KMS-11 (cell line): ENCODE data around the gene RPL7A.
"Not testable (repeated sequence)": the region's sequence is repeated elsewhere in the genome, so short reads cannot be mapped to it uniquely, and the experiment has no call there.

ENCODE experiments used
- H2AFZ ChIP-seq: fragments of 200-600 bp; sonication (generic); 2 replicates; pipeline ENCODE4 v1.6.1; 2016; ENCODE audit warnings: antibody characterized with exemption, mixed run types, low read depth
- H3K27ac ChIP-seq: fragments of 200-600 bp; sonication (generic); 2 replicates; pipeline ENCODE4 v1.6.1; 2016; ENCODE audit warnings: mild to moderate bottlenecking, mixed run types
- H3K27me3 ChIP-seq: fragments of 200-600 bp; sonication (generic); 2 replicates; pipeline ENCODE4 v1.6.1; 2017; ENCODE audit warnings: mild to moderate bottlenecking, low read depth, mixed run types, moderate library complexity; ENCODE audit not compliant: insufficient read depth
- H3K36me3 ChIP-seq: fragments of 200-600 bp; sonication (generic); 2 replicates; pipeline ENCODE4 v1.6.1; 2017; ENCODE audit warnings: mild to moderate bottlenecking, mixed run types; ENCODE audit not compliant: insufficient read depth
- H3K4me1 ChIP-seq: fragments of 200-600 bp; sonication (generic); 2 replicates; pipeline ENCODE4 v1.6.1; 2016; ENCODE audit warnings: mild to moderate bottlenecking, low read depth, mixed run types; ENCODE audit not compliant: poor library complexity, severe bottlenecking
- H3K4me2 ChIP-seq: fragments of 200-600 bp; sonication (generic); 2 replicates; pipeline ENCODE4 v1.7.0; 2016; ENCODE audit warnings: mild to moderate bottlenecking, mixed run types
- H3K4me3 ChIP-seq: fragments of 200-600 bp; sonication (generic); IDR thresholded peaks from 2 replicates; pipeline ENCODE4 v1.6.1; 2017; ENCODE audit warnings: low read depth, low read length, mixed read lengths; ENCODE audit not compliant: insufficient read depth
- H3K79me2 ChIP-seq: fragments of 200-600 bp; sonication (generic); 2 replicates; pipeline ENCODE4 v1.6.1; 2016; ENCODE audit warnings: low read depth, mixed run types; ENCODE audit not compliant: insufficient read depth
- H3K9ac ChIP-seq: fragments of 200-600 bp; sonication (generic); 2 replicates; pipeline ENCODE4 v1.6.1; 2016; ENCODE audit warnings: mild to moderate bottlenecking, mixed run types
- H4K20me1 ChIP-seq: fragments of 200-600 bp; sonication (generic); 2 replicates; pipeline ENCODE4 v1.6.1; 2016; ENCODE audit warnings: mild to moderate bottlenecking, mixed run types; ENCODE audit not compliant: insufficient read depth
- TF ChIP-seq, protein P1 (sequence below): fragments of 200-600 bp; sonication (generic); conservative IDR thresholded peaks from 2 replicates; pipeline ENCODE4 v1.6.1; 2017; ENCODE audit warnings: low read depth, mild to moderate bottlenecking, antibody characterized with exemption, low read length, moderate library complexity, mixed read lengths

The RPL7A gene

DNA sequence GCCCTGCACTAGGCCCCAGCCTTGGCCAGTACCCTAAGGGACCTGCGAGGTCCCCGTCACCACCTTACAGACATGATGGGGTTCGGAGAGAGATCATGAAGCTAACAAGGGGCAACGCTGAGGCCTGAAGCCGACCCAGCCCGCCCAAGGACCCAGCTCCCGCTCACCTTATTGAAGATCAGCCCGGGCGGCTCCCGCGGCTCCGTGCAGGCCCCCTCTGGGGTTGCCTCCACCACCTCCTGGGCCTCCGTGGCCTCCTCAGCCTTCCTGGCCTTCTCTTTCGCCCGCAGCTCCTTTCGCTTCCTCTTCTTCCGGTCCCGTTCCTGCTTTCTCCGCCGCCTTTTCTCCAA lies 15.7 kb upstream of the RPL7A start:
- Histone ChIP-seq H3K36me3 (no peaks in the 10 kb centered on the region), H3K4me2 (no peak overlapping the region), H4K20me1 (no peaks in the 10 kb centered on the region)

GRCh38 chr9:133333011-133333410 lies 15.0 kb upstream of the RPL7A start:
- no peaks in the 10 kb centered on the region for H3K36me3 ChIP-seq
- no peaks in the 10 kb centered on the region for H3K27me3 ChIP-seq
- no peak overlapping the region for H3K4me2 ChIP-seq
- TF ChIP-seq, protein P1, sequence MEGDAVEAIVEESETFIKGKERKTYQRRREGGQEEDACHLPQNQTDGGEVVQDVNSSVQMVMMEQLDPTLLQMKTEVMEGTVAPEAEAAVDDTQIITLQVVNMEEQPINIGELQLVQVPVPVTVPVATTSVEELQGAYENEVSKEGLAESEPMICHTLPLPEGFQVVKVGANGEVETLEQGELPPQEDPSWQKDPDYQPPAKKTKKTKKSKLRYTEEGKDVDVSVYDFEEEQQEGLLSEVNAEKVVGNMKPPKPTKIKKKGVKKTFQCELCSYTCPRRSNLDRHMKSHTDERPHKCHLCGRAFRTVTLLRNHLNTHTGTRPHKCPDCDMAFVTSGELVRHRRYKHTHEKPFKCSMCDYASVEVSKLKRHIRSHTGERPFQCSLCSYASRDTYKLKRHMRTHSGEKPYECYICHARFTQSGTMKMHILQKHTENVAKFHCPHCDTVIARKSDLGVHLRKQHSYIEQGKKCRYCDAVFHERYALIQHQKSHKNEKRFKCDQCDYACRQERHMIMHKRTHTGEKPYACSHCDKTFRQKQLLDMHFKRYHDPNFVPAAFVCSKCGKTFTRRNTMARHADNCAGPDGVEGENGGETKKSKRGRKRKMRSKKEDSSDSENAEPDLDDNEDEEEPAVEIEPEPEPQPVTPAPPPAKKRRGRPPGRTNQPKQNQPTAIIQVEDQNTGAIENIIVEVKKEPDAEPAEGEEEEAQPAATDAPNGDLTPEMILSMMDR: no peak
- no peak overlapping the region for H2AFZ ChIP-seq
- peaks cover 10% of the 10 kb centered on the region for H3K4me1 ChIP-seq
- H4K20me1 ChIP-seq: no peaks in the 10 kb centered on the region
- no peak overlapping the region for H3K4me3 ChIP-seq
- H3K79me2 ChIP-seq: peaks cover 9% of the 10 kb centered on the region; the same call in 1 of the 2 replicates
- H3K27ac ChIP-seq: no peak overlapping the region
- no peak overlapping the region for H3K9ac ChIP-seq

More for the DNA sequence above, 15.7 kb upstream of the RPL7A start:
- H3K9ac ChIP-seq: no peak overlapping the region
- H2AFZ ChIP-seq: no peak overlapping the region
- H3K4me3 ChIP-seq: no peak overlapping the region
- H3K27ac ChIP-seq: no peak overlapping the region
- TF ChIP-seq, protein P1: no peak
- peaks cover 10% of the 10 kb centered on the region for H3K4me1 ChIP-seq
- H3K27me3 ChIP-seq: peaks cover 2% of the 10 kb centered on the region; the same call in 1 of the 2 replicates
- H3K79me2 ChIP-seq: peaks cover 9% of the 10 kb centered on the region; the same call in 1 of the 2 replicates

DNA sequence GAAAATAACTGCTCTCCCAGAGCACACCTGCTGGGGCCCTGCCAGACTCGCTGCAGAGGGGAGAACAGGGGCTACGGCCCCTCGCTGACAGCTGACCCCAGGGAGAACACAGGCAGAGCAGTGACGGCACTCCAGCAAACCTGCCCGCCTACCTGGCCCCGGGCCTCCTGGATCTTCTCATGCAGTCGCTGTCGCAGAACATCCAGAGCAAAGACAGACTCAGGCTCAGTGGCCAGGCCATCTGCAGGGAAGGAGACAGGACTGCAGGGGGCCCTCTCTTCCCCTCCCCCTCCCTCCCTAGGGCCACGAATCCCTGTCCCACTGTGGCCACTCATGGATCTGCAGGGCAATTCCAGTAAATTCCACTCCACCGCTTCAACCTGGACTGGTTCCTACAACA lies 14.5 kb upstream of the RPL7A start:
- Histone ChIP-seq H3K36me3 (no peaks in the 10 kb centered on the region), H3K9ac (no peak overlapping the region)

DNA sequence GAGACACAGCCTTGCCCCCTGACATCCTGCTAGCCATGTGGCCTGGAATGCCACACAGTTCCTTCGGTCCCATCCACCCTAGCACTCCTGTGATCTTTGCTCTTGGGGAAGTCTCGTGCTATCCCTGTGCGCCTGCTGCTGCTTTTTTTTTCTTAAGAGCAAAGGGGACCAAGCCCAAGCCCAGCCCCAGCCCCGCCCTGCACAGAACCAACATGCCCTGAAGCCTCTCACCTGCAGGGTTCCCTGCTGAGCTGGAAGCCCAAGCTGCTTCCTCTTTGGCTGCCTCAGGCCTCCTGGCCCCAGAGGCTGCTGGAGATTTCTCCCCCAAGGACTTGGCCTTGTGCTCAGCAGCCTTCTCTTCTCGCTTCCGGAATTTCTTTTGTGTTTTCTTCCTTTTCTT lies 13.9 kb upstream of the RPL7A start:
- no peak overlapping the region for H2AFZ ChIP-seq
- no peak overlapping the region for H3K9ac ChIP-seq
- no peak overlapping the region for H3K4me3 ChIP-seq
- H3K27ac ChIP-seq: no peak overlapping the region
- H3K27me3 ChIP-seq: no peaks in the 10 kb centered on the region
- H4K20me1 ChIP-seq: no peaks in the 10 kb centered on the region
- no peaks in the 10 kb centered on the region for H3K36me3 ChIP-seq
- peaks cover 10% of the 10 kb centered on the region for H3K4me1 ChIP-seq
- no peak overlapping the region for H3K4me2 ChIP-seq
- TF ChIP-seq, protein P1: no peak
- H3K79me2 ChIP-seq: peaks cover 9% of the 10 kb centered on the region; the same call in 1 of the 2 replicates

More for the DNA sequence above, 14.5 kb upstream of the RPL7A start:
- Histone ChIP-seq H3K27ac (no peak overlapping the region), H3K4me2 (no peak overlapping the region), H2AFZ (no peak overlapping the region), H3K27me3 (no peaks in the 10 kb centered on the region), H3K4me3 (no peak overlapping the region), H3K79me2 (peaks cover 9% of the 10 kb centered on the region; the same call in 1 of the 2 replicates), H3K4me1 (peaks cover 10% of the 10 kb centered on the region), H4K20me1 (no peaks in the 10 kb centered on the region)
- TF ChIP-seq, protein P1: no peak

DNA sequence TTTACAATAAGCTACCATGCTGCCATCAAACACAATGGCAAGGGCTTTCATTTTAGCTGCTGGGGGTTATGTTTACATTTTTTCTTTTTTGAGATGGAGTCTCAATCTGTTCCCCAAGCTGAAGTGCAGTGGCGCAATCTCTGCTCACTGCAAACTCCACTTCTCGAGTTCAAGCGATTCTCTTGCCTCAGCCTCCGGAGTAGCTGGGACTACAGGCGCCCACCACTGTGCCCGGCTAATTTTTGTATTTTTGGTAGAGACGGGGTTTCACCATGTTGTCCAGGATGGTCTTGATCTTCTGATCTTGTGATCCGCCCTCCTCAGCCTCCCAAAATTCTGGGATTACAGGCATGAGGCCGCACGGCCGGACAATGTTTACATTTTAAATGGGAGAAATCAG lies 13.1 kb upstream of the RPL7A start:
- not testable (repeated sequence) for H3K79me2 ChIP-seq, H3K36me3 ChIP-seq, H3K27ac ChIP-seq, H4K20me1 ChIP-seq, H2AFZ ChIP-seq, H3K27me3 ChIP-seq
- H3K4me2 ChIP-seq: peak overlapping the region; percentile 76
- peak overlapping the region; percentile 68 for H3K4me3 ChIP-seq
- peak overlapping the region; percentile 62; the same call in 1 of the 2 replicates for H3K9ac ChIP-seq
- peaks cover 10% of the 10 kb centered on the region for H3K4me1 ChIP-seq
